NCI-H187 (cell line): ENCODE measurements around the gene CABLES1.

Experiments
- DNase-seq, 2 experiments: peaks; one replicate each; lab custom pipeline; 2025; lab: John Stamatoyannopoulos, UW

Gene CABLES1

DNA sequence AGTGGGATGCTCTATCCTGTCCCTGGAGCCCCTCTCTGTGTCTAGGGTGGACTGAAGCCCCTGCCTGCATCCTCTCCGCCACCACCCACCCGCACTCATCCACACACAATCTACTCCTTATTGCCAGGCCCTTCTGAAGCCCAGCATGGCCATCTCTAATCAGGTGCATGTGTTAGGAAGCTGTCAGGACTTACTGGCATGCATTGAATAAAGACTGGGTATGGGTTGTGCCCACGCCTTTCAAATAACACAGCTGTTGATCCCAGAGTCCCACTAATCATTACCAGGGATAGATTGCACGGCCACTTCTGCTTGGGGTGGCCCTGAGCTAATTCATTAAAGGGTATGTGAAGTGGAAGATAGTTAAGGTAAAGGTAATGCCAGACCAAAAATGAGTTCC, 88.4 kb downstream of the CABLES1 start:
- DNase-seq = no peak

DNA sequence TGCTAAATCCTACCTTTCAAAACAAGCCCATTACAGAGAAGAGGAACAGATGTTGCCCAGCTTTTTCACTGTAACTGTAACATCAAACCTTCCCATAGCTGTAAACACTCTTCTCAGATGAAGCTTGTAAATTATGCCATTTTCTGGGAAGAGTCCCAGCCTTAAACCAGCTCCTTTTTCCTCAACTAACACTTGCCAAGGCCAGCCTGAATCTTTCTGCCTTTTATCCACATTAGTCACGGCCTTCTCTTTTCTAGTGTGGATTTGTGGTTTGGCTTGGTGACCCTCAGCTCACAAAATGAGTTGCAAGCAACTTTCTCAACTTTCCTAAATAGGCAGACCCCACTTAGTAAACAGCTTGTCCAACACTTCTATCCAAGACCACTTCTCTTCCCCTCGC, 90.2 kb downstream of the CABLES1 start:
- no peak for DNase-seq

DNA sequence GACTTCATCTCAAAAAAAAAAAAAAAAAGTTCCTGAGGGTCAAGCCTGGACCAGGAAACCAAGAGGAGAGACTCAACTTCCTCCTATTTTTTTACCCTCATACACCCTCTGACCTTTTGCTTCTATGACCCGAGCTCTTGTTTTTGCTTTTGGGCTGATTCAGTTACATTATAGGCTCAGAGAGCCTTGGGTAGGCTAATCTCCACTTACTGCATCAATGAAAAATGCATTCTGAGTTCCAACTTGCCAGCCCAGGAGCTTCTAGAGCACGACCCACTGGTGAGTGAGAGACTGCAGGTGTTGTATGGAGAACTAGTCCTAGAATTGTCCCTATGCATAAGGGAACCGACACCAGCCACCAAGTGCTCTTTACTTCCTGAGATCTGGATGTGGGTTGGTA, 91.1 kb downstream of the CABLES1 start:
- DNase-seq = no peak

DNA sequence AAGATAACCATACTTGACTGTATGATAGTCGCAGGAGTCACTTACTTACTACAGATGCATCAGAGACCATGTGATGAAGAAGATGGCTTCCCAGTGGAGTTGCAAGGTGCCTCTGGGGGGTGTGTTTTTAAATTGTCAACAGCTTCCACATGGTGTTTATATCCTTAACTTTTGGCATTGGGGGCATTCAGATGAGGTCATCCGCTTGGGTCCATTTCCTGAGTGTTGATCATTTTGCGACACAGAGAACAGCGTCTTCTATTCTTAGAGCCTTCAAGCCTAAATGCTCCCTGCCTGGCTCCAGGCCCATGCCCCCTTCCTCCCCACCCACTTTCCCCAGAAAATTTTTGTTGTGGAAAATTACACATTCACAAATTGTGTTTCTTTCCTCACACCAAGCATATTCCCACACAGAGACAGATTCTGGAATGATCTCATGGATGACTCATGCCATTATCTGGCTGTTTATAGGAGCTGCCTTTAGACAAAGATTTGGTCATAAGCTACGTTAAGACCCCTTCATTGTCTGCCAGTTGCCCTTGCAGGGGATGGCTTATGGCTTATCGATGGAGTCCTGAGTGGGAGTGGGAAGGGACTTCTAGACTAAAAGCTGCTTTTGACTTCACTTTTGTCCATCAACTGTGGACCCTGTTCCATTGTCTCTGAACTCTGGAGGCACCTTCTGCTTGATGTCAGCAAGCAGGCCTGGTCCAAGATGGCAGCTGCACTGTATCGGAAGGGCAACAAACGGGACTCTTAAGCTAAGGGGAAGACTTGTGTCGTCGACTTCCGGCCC, 91.8 kb downstream of the CABLES1 start:
- DNase-seq = no peak

DNA sequence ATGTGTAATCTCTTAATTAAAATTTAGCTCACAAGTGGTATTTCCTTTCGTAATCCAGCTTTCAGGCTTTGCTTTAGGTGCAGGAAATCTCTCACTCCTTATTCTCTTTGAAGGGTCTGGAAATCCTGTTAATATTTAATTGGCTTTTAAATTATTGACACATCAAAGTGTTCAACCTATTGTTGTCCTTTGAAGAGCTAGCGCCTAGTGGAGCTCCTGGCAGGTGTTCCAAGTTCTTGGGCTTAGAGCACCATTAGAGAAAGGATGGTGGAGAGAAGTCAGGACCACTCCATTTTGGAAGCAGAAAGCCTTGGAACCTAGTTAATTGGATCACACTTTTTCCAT, 92.4 kb downstream of the CABLES1 start:
- no peak for DNase-seq

DNA sequence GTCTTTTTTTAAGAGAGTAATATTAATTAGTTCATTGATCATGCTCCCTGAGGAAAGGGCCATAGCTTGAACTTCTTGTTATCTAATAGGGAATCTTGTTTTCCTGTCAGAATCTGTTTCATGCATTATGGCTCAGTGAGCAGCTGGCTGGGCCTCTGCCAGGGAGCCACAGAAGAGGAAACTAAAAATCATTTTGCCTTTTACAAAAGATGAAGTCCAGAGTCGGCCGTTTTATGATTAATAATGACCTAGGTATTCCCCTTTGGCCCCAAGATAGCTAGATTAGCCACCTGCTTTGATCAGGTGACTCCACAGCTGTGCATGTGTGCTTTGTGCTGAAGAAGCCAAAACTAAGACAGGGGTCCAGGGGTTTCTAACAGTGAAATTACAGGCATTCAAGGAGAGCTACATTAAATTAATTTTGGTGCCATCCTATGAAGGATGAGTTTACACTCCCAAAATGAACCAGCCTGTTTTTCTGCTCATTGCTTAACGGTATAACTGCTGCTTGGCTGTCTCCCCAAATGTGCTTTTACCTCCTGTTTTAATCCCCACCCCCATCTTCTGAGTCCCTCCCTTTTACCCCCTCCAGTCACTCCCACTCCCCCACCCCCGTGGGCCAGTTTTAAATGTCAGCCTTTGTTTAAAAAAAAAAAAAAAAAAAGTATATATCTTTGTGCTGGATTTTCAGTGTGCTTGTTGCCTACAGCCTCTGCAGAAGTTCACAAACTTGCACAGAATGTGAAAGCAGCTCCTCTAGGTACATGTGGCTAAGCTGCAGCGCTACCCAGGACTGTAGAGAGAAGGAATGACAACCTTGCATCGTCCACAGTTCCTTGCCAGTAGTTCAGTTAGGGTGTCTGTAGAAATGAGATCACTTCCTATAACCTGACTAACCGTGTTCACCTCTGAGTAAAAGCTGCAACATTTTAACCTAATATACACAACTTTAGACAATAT, 93.1 kb downstream of the CABLES1 start:
- no peak for DNase-seq

DNA sequence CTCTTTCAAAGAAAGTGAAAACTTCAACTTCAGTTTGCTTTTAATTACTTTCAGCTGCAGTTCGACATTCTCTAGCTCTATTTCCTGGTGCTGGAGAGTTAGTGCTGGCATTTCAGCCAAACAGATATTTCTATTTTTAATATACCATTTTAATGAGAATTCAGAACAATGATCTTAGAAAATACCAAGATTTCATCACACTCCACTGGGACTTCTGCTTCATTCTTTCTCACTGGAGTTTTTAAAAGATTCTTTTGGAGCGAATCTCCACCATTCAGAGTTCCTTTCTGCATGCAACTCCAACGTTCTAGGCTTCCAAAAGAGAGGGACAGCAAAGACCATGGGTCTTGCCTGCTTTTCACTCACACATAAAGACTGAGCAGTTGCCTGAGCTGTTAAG, 94.2 kb downstream of the CABLES1 start:
- no peak for DNase-seq

DNA sequence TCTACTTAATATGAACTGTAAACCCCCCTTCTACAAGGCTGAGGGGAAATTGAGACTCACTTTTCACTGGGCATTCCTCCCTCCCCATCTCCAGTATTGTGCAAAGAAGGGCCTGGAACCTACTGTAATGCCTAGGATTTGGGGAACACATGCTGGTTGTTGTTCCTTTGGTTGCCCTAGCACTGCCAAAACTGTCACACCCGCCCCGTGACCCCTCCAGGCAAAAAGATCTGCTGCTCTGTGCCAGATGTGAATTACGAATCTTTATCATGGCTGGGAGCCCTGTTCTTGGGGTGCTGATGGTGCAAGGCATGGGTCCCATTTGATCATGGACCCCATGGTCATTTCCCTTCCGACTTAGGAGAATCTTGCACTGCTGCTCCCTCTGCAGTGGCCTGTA, 95.4 kb downstream of the CABLES1 start:
- DNase-seq = no peak

DNA sequence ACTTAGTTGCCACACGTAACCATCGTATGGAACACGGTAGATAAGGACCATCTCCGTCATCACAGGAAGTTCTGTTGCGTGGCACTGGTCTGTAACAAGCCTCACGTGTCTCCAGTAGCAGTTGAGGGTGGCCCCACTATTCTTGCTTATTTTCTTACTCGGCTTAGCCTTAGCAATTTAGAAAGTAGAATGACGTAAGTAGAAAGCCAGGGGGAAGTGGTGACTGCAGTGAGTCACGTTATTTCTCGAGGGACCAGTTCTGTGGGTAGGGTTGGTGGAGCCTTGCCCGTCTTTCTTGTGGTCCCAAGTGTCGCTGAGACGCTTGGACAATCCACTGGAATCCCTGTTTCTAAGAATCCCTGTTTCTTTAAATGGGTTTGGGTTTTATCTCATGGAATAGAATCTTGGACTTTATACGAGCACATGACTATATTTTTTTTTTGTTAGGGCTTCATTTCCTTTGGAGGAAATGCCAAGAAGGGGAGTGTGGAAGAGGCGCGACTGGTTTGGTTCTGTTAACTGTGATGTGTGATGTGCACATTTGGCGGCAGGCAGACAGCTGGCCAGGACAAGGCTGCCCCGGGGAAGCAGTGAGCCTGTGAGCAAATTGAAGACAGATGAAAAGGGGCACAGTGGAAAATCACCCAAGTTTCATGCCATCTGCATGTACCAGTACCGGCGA, 96.2 kb downstream of the CABLES1 start:
- no peak for DNase-seq

DNA sequence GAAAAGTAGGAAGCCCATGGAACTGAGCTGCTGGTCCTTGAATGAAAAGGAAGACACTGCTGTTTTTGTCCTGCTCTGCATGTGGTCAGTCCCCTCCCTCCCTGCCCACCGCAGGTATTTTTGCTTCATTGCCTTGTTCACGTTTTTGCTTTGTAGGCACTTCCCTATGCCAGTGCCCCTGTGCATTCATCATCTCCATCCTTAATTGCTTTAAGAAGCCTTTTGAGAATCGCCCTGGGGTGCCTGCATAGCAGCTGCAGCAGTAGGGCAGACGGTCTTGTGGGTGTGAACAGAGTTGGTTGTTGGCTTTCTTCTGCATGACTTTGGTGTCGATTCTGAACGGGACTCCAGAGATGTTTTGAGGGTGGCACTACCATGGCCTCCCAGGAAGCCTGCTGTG, 97.0 kb downstream of the CABLES1 start:
- peak in 1 of 2 experiments; percentile 45 for DNase-seq

DNA sequence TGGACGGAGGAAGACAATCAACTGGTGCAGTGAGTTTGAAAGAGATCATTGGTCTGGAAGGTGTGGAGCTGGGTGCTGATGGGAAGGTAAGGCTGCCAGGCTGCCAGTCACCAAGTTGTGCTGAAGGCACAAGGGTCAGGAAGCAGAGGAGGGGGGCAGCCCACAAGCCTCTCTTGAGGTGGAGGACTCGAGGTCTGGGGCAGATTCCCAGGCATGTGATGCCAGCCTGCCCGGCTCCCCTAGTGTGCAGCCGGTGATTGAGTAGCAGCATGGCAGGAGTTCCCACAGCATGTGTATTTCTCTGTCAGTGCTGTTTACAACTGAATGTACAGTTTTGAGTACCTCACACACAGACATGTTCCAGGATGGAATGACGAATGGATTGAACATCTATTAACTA, 99.3 kb downstream of the CABLES1 start:
- no peak for DNase-seq

DNA sequence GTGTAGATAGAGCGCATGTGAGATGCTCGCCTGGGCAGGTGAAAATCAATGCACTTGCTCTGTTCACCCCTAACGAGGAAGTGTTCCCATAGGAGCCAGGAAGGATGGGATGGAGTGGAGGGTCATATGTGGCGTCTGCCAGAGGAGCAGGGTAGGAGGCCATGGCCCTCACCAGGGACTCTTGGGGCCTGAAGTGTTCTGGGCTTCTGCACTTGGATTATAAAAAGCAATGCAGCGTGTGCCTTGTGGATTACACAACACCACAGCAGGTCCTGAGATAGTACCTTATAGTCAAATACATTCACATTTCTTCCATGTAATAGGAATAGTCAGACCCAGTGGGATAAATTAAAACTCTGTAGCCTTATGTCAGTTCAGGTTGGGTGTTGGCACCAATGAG, 100.1 kb downstream of the CABLES1 start:
- DNase-seq = no peak

DNA sequence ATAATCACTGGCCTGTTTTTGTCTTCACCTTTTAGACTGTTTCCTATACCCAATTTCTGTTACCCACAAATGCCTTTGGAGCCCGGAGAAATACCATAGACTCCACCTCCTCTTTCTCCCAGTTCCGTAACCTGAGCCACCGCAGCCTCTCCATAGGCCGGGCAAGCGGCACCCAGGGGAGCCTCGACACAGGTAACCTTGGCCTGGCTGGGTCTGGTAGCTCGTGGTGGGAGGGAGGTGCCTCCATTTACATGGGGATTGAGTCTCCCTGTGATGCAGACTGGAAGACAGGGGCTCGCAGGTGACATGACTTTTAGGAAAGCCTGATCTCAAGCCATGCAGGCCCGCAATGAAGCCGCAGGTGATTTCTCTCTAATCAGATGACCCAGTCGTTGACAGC, 100.6 kb downstream of the CABLES1 start:
- DNase-seq = peak in 1 of 2 experiments; percentile 15

DNA sequence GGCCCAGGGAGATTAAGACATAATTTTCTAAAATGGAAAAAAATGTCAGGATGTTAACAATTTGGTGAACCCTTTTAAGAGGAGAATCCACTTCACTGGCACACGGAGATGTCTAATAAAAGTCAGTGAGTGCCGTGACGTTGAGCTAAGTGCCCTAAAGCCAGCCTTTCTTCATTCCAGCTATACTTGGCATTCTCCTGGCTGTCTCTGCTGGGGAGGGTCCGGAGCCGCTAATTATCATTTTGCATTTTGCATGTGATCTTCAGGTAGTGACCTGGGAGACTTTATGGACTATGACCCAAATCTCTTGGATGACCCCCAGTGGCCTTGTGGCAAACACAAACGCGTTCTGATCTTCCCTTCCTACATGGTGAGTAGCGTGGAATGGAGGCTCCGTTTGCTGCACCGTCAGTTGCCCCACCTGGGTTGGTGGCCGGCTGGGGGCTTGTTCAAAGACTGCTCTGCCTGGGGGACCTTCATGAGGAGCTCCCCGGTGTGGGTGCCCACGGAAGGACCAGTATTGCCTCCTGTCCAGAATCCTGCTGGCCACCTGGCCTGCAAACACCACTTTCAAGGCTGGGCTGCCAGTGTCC, 101.7 kb downstream of the CABLES1 start:
- no peak for DNase-seq

DNA sequence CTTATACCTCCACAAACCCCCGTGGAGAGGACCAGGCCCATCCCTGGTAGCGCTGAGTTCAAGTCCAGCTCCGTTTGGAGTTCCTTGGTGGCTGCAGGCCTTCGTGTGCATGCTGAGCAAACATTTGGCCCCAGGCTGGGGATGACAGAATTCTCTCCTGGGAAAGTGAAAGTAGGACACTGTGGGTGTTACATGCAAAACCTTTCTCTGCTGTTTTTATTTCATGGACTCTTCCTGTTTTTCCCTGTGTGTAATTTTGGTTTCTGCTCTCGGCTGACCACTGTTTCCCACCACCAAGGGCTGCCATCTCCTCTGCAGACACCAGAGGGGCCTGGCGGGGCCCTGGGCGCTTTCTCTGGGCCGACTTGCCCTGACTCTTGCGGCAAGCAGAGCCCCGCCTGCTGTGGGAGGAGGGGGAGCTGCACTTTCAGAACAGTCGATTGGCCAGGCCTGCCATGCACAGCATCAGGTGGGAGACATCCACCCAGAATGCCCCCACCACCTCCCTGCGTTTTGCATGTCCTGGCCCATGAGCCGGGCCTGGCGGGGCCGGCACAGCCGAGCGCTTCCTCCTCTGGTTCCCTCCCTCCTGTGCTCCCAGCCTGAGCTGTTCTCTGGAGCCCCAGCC, 102.4 kb downstream of the CABLES1 start:
- no peak for DNase-seq

DNA sequence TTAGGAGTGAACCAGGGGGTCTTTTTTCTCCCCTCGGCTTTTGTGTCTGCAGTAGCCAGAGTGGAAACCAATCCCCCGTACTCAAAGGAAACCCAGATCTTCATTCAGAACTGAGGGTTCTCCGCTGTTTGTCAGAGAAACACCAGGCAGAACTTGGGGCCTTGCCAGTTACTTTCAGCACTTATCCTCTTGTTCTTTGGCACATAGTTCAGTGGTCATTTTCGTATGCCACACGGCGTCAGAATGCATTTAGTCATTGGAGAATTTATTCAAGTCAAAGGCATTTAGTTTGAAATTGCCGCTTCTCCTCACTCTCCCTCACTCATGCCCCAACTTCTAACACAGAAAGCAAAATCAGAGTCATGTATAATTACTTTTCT, 102.9 kb downstream of the CABLES1 start:
- no peak for DNase-seq

DNA sequence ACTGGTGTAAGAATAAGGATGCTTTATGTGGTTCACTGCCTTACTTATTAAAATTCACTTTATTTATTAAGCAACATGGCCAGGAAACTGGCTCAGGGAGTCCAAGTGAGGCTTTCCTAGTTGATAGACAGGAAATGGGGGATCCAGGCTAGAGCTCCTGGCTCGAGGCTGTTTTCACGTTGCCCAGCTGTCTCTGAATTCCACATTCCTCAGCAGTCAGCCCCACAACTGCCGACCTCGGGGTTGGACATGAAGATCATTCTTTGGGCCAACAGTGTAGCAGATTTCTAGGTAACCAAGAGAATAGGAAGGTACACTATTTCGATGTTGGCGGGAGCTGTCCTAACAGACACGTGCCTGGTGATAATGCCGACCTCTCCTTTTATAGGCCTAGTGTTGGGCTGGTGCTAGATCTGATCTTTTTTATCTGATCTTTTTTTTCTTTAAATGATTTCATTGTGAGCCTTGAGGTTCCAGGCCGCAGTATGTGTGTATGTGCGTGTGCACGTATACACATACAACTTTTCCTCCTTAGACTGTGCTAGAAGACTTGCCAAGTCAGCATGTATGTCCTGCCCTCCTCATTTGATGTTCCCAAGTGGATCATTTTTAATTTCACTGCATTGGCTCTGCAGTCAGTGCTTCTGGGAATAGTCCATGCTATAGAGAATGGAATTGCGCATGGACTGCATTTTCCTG, 103.5 kb downstream of the CABLES1 start:
- no peak for DNase-seq

DNA sequence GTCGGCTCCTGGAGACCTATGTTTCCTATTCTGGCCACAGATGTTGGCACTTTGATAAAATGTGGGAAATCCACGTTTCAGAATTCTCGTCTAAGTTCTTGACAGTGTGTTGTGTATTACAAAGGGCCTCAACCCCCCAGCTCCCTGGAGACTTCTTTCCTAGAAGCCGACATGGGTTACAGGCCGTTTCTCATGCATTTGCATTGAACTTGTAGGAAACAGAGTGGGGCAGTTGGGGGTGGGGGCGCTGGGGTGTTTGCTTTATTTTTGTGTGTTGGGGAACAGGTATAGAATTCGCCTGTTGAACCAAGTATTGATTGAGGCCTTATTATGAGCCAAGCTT, 104.0 kb downstream of the CABLES1 start:
- no peak for DNase-seq

DNA sequence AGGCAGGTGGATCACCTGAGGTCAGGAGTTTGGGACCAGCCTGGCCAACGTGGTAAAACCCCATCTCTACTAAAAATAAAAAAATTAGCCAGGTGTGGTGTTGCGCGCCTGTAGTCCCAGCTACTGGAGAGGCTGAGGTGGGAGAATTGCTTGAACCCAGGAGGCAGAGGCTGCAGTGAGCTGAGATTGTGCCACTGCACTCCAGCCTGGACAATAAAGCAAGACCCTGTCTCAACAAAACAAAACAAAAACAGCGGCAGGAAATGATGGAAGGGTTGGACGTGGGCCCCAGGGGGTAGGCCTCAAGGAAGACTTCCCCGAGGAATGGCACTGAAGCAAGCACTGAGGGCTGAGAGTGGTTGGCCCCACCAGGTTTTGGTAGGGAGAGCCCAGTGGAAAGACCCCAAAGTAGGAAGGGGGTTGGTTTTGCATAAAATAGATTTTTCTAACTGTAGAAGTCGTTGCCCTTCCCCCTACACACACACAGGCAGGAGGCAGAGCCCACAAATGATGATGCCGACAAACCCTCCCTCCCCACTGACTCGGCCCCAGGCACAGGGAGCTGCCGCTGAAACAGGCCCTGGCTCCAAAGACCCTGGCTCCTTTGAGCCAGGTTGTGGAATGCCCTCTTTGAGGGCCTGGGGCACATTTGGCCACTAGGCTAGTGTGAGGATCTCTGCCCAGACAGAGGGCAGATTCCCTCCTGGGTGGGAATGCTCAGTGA, 104.8 kb downstream of the CABLES1 start:
- DNase-seq = no peak

DNA sequence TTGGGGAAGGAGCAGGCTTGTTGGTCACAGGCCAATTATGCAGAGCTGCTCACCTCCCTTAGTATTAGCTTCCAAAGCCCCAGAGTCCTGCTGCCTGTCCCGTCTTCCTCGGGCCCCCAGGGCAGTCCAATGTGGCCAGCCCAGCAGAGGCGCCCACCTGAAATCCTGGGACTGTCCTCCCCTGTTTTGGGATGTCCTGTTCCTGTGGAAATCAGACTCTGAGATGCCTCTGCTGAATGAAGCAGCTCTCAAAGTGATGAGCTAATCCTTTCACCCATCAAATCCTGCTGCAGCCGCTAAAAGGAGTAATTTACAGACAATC, 105.3 kb downstream of the CABLES1 start:
- DNase-seq = no peak
